ENCODE results near the gene GPR4.

Gene GPR4

DNA sequence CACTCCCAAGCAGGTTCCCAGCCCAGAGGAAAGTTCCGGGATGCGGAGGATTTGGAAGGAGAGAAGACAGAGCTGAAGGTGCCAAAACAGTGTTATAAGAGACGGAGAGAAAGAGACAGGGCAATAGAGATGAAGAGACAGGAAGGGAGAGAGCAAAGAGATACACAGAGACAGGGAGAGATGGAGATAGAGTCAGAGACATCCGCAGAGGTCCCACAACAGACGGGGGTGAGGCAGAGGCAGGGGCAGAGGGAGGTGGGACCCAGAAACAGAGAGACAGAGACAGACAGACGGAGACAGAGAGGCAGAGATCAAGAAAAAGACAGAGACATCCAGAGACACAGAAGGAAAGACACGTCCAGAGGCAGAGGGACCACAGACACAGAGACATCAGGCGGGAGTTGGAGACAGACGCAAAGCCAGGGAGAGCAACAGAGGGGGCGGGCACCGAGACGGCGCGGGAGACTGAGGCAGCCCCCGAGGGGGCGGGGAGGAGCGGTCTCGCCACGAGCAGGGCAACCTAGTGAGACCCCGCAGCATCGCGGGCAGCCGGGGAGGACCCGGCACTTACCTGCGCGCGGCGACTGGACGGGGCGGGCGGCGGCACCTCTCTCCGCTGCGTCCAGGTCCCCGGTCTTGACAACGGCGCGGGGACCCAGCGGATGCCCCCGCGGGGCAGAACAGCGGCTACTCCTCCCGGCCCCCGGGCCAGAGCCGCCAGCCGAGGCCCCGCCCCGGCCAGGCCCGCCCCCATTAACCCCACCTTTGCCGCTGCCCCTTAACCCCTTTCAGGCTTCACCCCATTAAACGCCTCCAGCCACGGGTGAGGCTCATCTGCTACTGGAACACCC is at the start of gene GPR4:
Gene GPR4 (minus strand): TSS at position 689 of the 851 bp plus-strand sequence. CDS start 10,346 bp downstream, outside the sequence.
- peak; percentile 71 for ATAC-seq
- no peak for TF ChIP-seq ZFP30 (CRISPR knock-in tag; IDR thresholded peaks at IDR 0.05)
- no peak for TF ChIP-seq ZNF8 (CRISPR knock-in tag; IDR thresholded peaks at IDR 0.05)
- no peak for TF ChIP-seq ISL1 (CRISPR knock-in tag; IDR thresholded peaks at IDR 0.05)
- TF ChIP-seq, protein P1, sequence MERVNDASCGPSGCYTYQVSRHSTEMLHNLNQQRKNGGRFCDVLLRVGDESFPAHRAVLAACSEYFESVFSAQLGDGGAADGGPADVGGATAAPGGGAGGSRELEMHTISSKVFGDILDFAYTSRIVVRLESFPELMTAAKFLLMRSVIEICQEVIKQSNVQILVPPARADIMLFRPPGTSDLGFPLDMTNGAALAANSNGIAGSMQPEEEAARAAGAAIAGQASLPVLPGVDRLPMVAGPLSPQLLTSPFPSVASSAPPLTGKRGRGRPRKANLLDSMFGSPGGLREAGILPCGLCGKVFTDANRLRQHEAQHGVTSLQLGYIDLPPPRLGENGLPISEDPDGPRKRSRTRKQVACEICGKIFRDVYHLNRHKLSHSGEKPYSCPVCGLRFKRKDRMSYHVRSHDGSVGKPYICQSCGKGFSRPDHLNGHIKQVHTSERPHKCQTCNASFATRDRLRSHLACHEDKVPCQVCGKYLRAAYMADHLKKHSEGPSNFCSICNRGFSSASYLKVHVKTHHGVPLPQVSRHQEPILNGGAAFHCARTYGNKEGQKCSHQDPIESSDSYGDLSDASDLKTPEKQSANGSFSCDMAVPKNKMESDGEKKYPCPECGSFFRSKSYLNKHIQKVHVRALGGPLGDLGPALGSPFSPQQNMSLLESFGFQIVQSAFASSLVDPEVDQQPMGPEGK (CRISPR knock-in tag; IDR thresholded peaks at IDR 0.05; ENCODE audit: borderline replicate concordance) = no peak
- TF ChIP-seq BACH2 (CRISPR knock-in tag; IDR thresholded peaks at IDR 0.05; ENCODE audit: borderline replicate concordance) = no peak
- TF ChIP-seq ZNF565 (CRISPR knock-in tag; conservative IDR thresholded peaks at IDR 0.05; ENCODE audit: low read depth) = no peak
- TF ChIP-seq OSR1 (CRISPR knock-in tag; IDR thresholded peaks at IDR 0.05) = no peak
- TF ChIP-seq, protein P2, sequence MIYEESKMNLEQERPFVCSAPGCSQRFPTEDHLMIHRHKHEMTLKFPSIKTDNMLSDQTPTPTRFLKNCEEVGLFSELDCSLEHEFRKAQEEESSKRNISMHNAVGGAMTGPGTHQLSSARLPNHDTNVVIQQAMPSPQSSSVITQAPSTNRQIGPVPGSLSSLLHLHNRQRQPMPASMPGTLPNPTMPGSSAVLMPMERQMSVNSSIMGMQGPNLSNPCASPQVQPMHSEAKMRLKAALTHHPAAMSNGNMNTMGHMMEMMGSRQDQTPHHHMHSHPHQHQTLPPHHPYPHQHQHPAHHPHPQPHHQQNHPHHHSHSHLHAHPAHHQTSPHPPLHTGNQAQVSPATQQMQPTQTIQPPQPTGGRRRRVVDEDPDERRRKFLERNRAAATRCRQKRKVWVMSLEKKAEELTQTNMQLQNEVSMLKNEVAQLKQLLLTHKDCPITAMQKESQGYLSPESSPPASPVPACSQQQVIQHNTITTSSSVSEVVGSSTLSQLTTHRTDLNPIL (CRISPR knock-in tag; IDR thresholded peaks at IDR 0.05; ENCODE audit: low read depth) = no peak
- TF ChIP-seq ZFP3 (CRISPR knock-in tag; IDR thresholded peaks at IDR 0.05) = no peak
- TF ChIP-seq, protein P3, sequence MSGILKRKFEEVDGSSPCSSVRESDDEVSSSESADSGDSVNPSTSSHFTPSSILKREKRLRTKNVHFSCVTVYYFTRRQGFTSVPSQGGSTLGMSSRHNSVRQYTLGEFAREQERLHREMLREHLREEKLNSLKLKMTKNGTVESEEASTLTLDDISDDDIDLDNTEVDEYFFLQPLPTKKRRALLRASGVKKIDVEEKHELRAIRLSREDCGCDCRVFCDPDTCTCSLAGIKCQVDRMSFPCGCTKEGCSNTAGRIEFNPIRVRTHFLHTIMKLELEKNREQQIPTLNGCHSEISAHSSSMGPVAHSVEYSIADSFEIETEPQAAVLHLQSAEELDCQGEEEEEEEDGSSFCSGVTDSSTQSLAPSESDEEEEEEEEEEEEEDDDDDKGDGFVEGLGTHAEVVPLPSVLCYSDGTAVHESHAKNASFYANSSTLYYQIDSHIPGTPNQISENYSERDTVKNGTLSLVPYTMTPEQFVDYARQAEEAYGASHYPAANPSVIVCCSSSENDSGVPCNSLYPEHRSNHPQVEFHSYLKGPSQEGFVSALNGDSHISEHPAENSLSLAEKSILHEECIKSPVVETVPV (CRISPR knock-in tag; IDR thresholded peaks at IDR 0.05) = no peak
- no peak for TF ChIP-seq TCF4 (CRISPR knock-in tag; IDR thresholded peaks at IDR 0.05; ENCODE audit: borderline replicate concordance)
- no peak for TF ChIP-seq CSDC2 (CRISPR knock-in tag; IDR thresholded peaks at IDR 0.05)

DNA sequence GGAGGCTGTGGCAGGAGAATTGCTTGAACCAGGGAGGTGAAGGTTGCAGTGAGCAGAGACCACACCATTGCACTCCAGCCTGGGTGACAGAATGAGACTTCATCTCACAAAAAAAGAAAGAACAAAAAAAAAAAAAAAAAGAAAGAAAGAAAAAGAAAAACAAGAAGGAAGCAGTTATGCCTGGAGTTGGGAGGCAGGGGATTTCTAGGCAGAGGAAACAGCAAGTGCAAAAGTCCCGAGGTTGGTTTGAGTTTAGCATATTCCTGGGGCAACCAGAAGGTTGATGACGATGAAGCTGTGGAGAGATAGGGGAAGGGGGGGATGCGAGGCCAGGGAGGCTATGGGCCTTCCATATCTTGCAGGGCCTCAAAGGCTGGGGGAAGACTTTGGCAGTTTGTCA is 48.7 kb upstream of the GPR4 start:
- no peak for ATAC-seq
- TF ChIP-seq PPARA (CRISPR knock-in tag; IDR thresholded peaks at IDR 0.05; ENCODE audit: borderline replicate concordance) (no peak), ZC3H10 (CRISPR knock-in tag; IDR thresholded peaks at IDR 0.05) (no peak), ISL1 (CRISPR knock-in tag; IDR thresholded peaks at IDR 0.05) (no peak), ESRRG (CRISPR knock-in tag; IDR thresholded peaks at IDR 0.05) (no peak), GLIS3 (CRISPR knock-in tag; IDR thresholded peaks at IDR 0.05) (no peak), ZNF565 (CRISPR knock-in tag; conservative IDR thresholded peaks at IDR 0.05; ENCODE audit: low read depth) (no peak), ZNF70 (CRISPR knock-in tag; IDR thresholded peaks at IDR 0.05) (no peak), ZNF8 (CRISPR knock-in tag; IDR thresholded peaks at IDR 0.05) (no peak), ZFP3 (CRISPR knock-in tag; IDR thresholded peaks at IDR 0.05) (no peak), TCF4 (CRISPR knock-in tag; IDR thresholded peaks at IDR 0.05; ENCODE audit: borderline replicate concordance) (no peak), SNAI2 (CRISPR knock-in tag; IDR thresholded peaks at IDR 0.05) (no peak), RARB (CRISPR knock-in tag; IDR thresholded peaks at IDR 0.05) (no peak), CSDC2 (CRISPR knock-in tag; IDR thresholded peaks at IDR 0.05) (no peak), ZFP30 (CRISPR knock-in tag; IDR thresholded peaks at IDR 0.05) (no peak)
- TF ChIP-seq, protein P4, sequence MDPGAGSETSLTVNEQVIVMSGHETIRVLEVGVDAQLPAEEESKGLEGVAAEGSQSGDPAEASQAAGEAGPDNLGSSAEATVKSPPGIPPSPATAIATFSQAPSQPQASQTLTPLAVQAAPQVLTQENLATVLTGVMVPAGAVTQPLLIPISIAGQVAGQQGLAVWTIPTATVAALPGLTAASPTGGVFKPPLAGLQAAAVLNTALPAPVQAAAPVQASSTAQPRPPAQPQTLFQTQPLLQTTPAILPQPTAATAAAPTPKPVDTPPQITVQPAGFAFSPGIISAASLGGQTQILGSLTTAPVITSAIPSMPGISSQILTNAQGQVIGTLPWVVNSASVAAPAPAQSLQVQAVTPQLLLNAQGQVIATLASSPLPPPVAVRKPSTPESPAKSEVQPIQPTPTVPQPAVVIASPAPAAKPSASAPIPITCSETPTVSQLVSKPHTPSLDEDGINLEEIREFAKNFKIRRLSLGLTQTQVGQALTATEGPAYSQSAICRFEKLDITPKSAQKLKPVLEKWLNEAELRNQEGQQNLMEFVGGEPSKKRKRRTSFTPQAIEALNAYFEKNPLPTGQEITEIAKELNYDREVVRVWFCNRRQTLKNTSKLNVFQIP (CRISPR knock-in tag; IDR thresholded peaks at IDR 0.05; ENCODE audit: borderline replicate concordance, low read depth) = no peak
- TF ChIP-seq, protein P2 (CRISPR knock-in tag; IDR thresholded peaks at IDR 0.05; ENCODE audit: low read depth) = no peak
- TF ChIP-seq, protein P1 (CRISPR knock-in tag; IDR thresholded peaks at IDR 0.05; ENCODE audit: borderline replicate concordance) = no peak

Measured in SK-N-SH treated with all-trans-retinoic acid at 6 μM for 48 hours (cell line).